SK-N-SH (cell line): ENCODE results near the gene FAM210B. TPM values are rescaled to one million over a fixed set of nuclear protein-coding genes. Genes with fewer than 3 reads are reported as not detected.

ENCODE experiments used
- CTCF ChIA-PET: fragments of 300-600, 350-600 bp; formaldehyde crosslinking; extraction: SDS; loops from one replicate; lab custom pipeline; 2021; lab: Yijun Ruan, JAX
- POLR2A ChIA-PET: fragments of 350-600 bp; sonication (Branson Sonifier 250); formaldehyde crosslinking; extraction: SDS; loops from one replicate; lab custom pipeline; 2020; ENCODE audit warnings: antibody characterized with exemption, inconsistent platforms; lab: Yijun Ruan, JAX
- DNase-seq: peaks from one replicate; pipeline ENCODE4 v3.0.0; 2012
- H2AFZ ChIP-seq: fragments of 200-600 bp; sonication (generic); 2 replicates; pipeline ENCODE4 v1.8.1; 2016; ENCODE audit warnings: antibody characterized with exemption, mild to moderate bottlenecking, low read depth
- H3F3A ChIP-seq: fragments of 200-600 bp; sonication (generic); replicated peaks from 2 replicates; pipeline ENCODE3; 2016; ENCODE audit warnings: antibody characterized with exemption, mild to moderate bottlenecking; ENCODE audit not compliant: insufficient read depth
- H3K27ac ChIP-seq, 2 experiments: fragments of 200-500 bp in 1 of 2; fragments of 200-600 bp in 1 of 2; sonication (Bioruptor generic) in 1 of 2; sonication (generic), shearing (Covaris generic) in 1 of 2; 2 replicates each; pipeline versions ENCODE4 v1.5.1 to v1.6.1; 2014 to 2016; ENCODE audit warnings: low read depth in 2 of 2, inconsistent platforms in 1 of 2, low read length in 1 of 2, mild to moderate bottlenecking in 1 of 2, mixed read lengths in 1 of 2
- H3K27me3 ChIP-seq: fragments of 200-600 bp; sonication (generic), shearing (Covaris generic); 2 replicates; pipeline ENCODE4 v1.6.1; 2016; ENCODE audit warnings: mixed run types; ENCODE audit not compliant: insufficient read depth
- H3K36me3 ChIP-seq, 2 experiments: fragments of 200-500 bp in 1 of 2; fragments of 200-600 bp in 1 of 2; sonication (Bioruptor generic) in 1 of 2; sonication (generic) in 1 of 2; replicated peaks in 1 of 2; 2 replicates each; pipeline versions ENCODE3 to v1.5.1; 2014 to 2016; ENCODE audit warnings: low read length in 1 of 2, mild to moderate bottlenecking in 1 of 2; ENCODE audit not compliant: insufficient read depth in 2 of 2, control insufficient read depth in 1 of 2
- H3K4me1 ChIP-seq, 2 experiments: fragments of 200-500 bp in 1 of 2; fragments of 200-600 bp in 1 of 2; sonication (Bioruptor generic) in 1 of 2; sonication (generic), shearing (Covaris generic) in 1 of 2; 2 replicates each; pipeline versions ENCODE4 v1.5.1 to v1.6.1; 2014 to 2016; ENCODE audit warnings: low read depth in 1 of 2, low read length in 1 of 2, mixed run types in 1 of 2; ENCODE audit not compliant: insufficient read depth in 2 of 2, control insufficient read depth in 1 of 2
- H3K4me2 ChIP-seq: fragments of 200-600 bp; sonication (generic), shearing (Covaris generic); 2 replicates; pipeline ENCODE4 v1.6.1; 2017; ENCODE audit warnings: mixed run types
- H3K4me3 ChIP-seq, 2 experiments: fragments of 200-500 bp in 1 of 2; fragments of 200-600 bp in 1 of 2; sonication (Bioruptor generic) in 1 of 2; sonication (generic), shearing (Covaris generic) in 1 of 2; 2 replicates each; pipeline versions ENCODE4 v1.5.1 to v1.8.1; 2014 to 2016; ENCODE audit warnings: low read depth in 2 of 2, inconsistent platforms in 1 of 2, low read length in 1 of 2, mild to moderate bottlenecking in 1 of 2, mixed read lengths in 1 of 2, moderate library complexity in 1 of 2
- H3K79me2 ChIP-seq: fragments of 200-600 bp; sonication (generic); 2 replicates; pipeline ENCODE4 v1.8.1; 2017; ENCODE audit warnings: mild to moderate bottlenecking; ENCODE audit not compliant: insufficient read depth
- H3K9ac ChIP-seq: fragments of 200-600 bp; sonication (generic); 2 replicates; pipeline ENCODE4 v1.6.1; 2017; ENCODE audit warnings: mixed run types
- H3K9me2 ChIP-seq: fragments of 200-600 bp; sonication (generic); 2 replicates; pipeline ENCODE4 v1.6.1; 2017; ENCODE audit warnings: mixed run types
- H3K9me3 ChIP-seq: fragments of 200-600 bp; sonication (generic); 2 replicates; pipeline ENCODE4 v1.6.1; 2017; ENCODE audit warnings: mixed run types, mild to moderate bottlenecking, moderate library complexity
- H4K20me1 ChIP-seq: fragments of 200-600 bp; sonication (generic); 2 replicates; pipeline ENCODE4 v1.6.1; 2017; ENCODE audit warnings: mild to moderate bottlenecking, mixed run types; ENCODE audit not compliant: insufficient read depth
- CHD2 ChIP-seq: fragments of 150-350 bp; IDR thresholded peaks from 2 replicates; pipeline ENCODE4 v1.6.1; 2018; ENCODE audit warnings: low read length; ENCODE audit not compliant: partially characterized antibody
- EP300 ChIP-seq, 2 experiments: IDR thresholded peaks; 2 replicates each; pipeline versions ENCODE4 v1.4.0 to v1.6.1; 2012; ENCODE audit warnings: borderline replicate concordance in 1 of 2, low read depth in 1 of 2, low read length in 1 of 2
- EZH2phosphoT487 ChIP-seq: fragments of 200-600 bp; sonication (generic); IDR thresholded peaks from 2 replicates; pipeline ENCODE4 v1.6.1; 2017; ENCODE audit warnings: low read depth, mixed run types, mild to moderate bottlenecking, antibody characterized with exemption, moderate library complexity, borderline replicate concordance
- FOSL2 ChIP-seq: IDR thresholded peaks from 2 replicates; pipeline ENCODE4 v1.4.0; 2012; ENCODE audit warnings: low read depth, mild to moderate bottlenecking, moderate library complexity, borderline replicate concordance
- FOXJ3 ChIP-seq: sonication (generic); formaldehyde crosslinking; IDR thresholded peaks from 2 replicates; pipeline ENCODE4 v1.5.1; 2020; ENCODE audit warnings: mild to moderate bottlenecking, missing genetic modification reagents
- GABPA ChIP-seq: IDR thresholded peaks from 2 replicates; pipeline ENCODE4 v1.4.0; 2012; ENCODE audit warnings: low read depth, mild to moderate bottlenecking
- GATA2 ChIP-seq: sonication (generic); formaldehyde crosslinking; IDR thresholded peaks from 2 replicates; pipeline ENCODE4 v1.5.0; 2020; ENCODE audit warnings: mild to moderate bottlenecking, missing genetic modification reagents
- JUND ChIP-seq: IDR thresholded peaks from 2 replicates; pipeline ENCODE4 v1.4.0; 2012
- MEF2A ChIP-seq: IDR thresholded peaks from 2 replicates; pipeline ENCODE4 v1.4.0; 2012; ENCODE audit warnings: low read depth, borderline replicate concordance
- MXI1 ChIP-seq: IDR thresholded peaks from 2 replicates; pipeline ENCODE4 v1.6.1; 2012; ENCODE audit warnings: mild to moderate bottlenecking, low read depth, low read length, improper control_type of control experiment
- NRF1 ChIP-seq: IDR thresholded peaks from 2 replicates; pipeline ENCODE4 v1.6.1; 2012; ENCODE audit warnings: low read depth, mild to moderate bottlenecking, low read length
- POLR2AphosphoS5 ChIP-seq: IDR thresholded peaks from 2 replicates; pipeline ENCODE4 v1.6.1; 2012; ENCODE audit warnings: low read depth, low read length
- RAD21 ChIP-seq: IDR thresholded peaks from 2 replicates; pipeline ENCODE4 v1.6.1; 2012; ENCODE audit warnings: mild to moderate bottlenecking, low read length
- SMC3 ChIP-seq: IDR thresholded peaks from 2 replicates; pipeline ENCODE4 v1.6.1; 2012; ENCODE audit warnings: low read depth, low read length, improper control_type of control experiment
- TAF1 ChIP-seq: IDR thresholded peaks from 2 replicates; pipeline ENCODE4 v1.6.1; 2012; ENCODE audit warnings: low read depth, mild to moderate bottlenecking, low read length, moderate library complexity, borderline replicate concordance
- TCF12 ChIP-seq: IDR thresholded peaks from 2 replicates; pipeline ENCODE4 v1.4.0; 2012
- WGBS: methylation state at CpG from one replicate; pipeline ENCODE4 v1.1.6; 2017; ENCODE audit warnings: low lambda C conversion rate; 5-methylcytosine and 5-hydroxymethylcytosine counted together
- polyA plus RNA-seq, 3 experiments: library from polyadenylated mRNA; depleted of rRNA; stranded (reverse); fragments of >200 nt; gene quantifications; 2 replicates each; pipeline ENCODE4 v1.2.3, GENCODE V29; 2012
- TF ChIP-seq, protein P1 (sequence below): fragments of 150-350 bp; IDR thresholded peaks from 2 replicates; pipeline ENCODE4 v1.6.1; 2016; ENCODE audit warnings: mild to moderate bottlenecking, low read depth, low read length
- TF ChIP-seq, protein P2 (sequence below): IDR thresholded peaks from 2 replicates; pipeline ENCODE4 v1.6.1; 2012; ENCODE audit warnings: mild to moderate bottlenecking, low read depth, low read length, moderate library complexity
- TF ChIP-seq, protein P3 (sequence below): IDR thresholded peaks from 2 replicates; pipeline ENCODE4 v1.4.0; 2012; ENCODE audit warnings: low read depth
- TF ChIP-seq, protein P4 (sequence below): IDR thresholded peaks from 2 replicates; pipeline ENCODE4 v1.4.0; 2012; ENCODE audit warnings: low read depth, borderline replicate concordance

Gene FAM210B
- polyA plus RNA-seq, 1 of the 3 experiments (the other 2 are of a cell fraction), result 34.6 TPM

GRCh38 chr20:56412473-56412790 lies 53.7 kb downstream of the FAM210B start:
- H4K20me1 ChIP-seq, result no peaks in the 10 kb centered on the region
- no peak overlapping the region for H3K27ac ChIP-seq
- no peaks in the 10 kb centered on the region for H3K27me3 ChIP-seq
- H3K9me3 ChIP-seq, result no peaks in the 10 kb centered on the region
- H3K9me2 ChIP-seq, result no peaks in the 10 kb centered on the region
- H3K4me1 ChIP-seq, result no peaks in the 10 kb centered on the region
- no peak for TF ChIP-seq MEF2A
- no peak for TF ChIP-seq EP300 (IDR thresholded peaks at IDR 0.05; ENCODE audit: borderline replicate concordance in 1 of 2, low read depth in 1 of 2, low read length in 1 of 2)
- TF ChIP-seq GATA2 (CRISPR knock-in tag), result no peak
- TF ChIP-seq, protein P1, sequence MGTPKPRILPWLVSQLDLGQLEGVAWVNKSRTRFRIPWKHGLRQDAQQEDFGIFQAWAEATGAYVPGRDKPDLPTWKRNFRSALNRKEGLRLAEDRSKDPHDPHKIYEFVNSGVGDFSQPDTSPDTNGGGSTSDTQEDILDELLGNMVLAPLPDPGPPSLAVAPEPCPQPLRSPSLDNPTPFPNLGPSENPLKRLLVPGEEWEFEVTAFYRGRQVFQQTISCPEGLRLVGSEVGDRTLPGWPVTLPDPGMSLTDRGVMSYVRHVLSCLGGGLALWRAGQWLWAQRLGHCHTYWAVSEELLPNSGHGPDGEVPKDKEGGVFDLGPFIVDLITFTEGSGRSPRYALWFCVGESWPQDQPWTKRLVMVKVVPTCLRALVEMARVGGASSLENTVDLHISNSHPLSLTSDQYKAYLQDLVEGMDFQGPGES, result no peak
- TF ChIP-seq, protein P2, sequence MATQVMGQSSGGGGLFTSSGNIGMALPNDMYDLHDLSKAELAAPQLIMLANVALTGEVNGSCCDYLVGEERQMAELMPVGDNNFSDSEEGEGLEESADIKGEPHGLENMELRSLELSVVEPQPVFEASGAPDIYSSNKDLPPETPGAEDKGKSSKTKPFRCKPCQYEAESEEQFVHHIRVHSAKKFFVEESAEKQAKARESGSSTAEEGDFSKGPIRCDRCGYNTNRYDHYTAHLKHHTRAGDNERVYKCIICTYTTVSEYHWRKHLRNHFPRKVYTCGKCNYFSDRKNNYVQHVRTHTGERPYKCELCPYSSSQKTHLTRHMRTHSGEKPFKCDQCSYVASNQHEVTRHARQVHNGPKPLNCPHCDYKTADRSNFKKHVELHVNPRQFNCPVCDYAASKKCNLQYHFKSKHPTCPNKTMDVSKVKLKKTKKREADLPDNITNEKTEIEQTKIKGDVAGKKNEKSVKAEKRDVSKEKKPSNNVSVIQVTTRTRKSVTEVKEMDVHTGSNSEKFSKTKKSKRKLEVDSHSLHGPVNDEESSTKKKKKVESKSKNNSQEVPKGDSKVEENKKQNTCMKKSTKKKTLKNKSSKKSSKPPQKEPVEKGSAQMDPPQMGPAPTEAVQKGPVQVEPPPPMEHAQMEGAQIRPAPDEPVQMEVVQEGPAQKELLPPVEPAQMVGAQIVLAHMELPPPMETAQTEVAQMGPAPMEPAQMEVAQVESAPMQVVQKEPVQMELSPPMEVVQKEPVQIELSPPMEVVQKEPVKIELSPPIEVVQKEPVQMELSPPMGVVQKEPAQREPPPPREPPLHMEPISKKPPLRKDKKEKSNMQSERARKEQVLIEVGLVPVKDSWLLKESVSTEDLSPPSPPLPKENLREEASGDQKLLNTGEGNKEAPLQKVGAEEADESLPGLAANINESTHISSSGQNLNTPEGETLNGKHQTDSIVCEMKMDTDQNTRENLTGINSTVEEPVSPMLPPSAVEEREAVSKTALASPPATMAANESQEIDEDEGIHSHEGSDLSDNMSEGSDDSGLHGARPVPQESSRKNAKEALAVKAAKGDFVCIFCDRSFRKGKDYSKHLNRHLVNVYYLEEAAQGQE, result no peak
- CTCF ChIA-PET, result interaction anchor here (0.6 to 1.1 kb wide), 2 partner anchors 11 to 213 kb away, joined by 3 read pairs; no protein-coding TSS in a partner anchor
- no peak overlapping the region for H3K4me3 ChIP-seq
- no peaks in the 10 kb centered on the region for H3F3A ChIP-seq
- WGBS, result 97% methylated on average over 7 of the region's 7 CpGs
- no peak overlapping the region for H2AFZ ChIP-seq
- H3K4me2 ChIP-seq, result no peak overlapping the region
- no peak overlapping the region for H3K9ac ChIP-seq
- DNase-seq, result no peak
- peaks cover 1 to 4% of the 10 kb centered on the region in 2 experiments for H3K36me3 ChIP-seq
- POLR2A ChIA-PET, result no interaction called here
- H3K79me2 ChIP-seq, result no peaks in the 10 kb centered on the region

GRCh38 chr20:56412949-56413348 lies 54.2 kb downstream of the FAM210B start:
- Histone ChIP-seq H3F3A (no peaks in the 10 kb centered on the region), H3K79me2 (no peaks in the 10 kb centered on the region), H3K9ac (no peak overlapping the region), H3K9me2 (no peaks in the 10 kb centered on the region), H2AFZ (no peak overlapping the region), H4K20me1 (no peaks in the 10 kb centered on the region), H3K4me1 (no peaks in the 10 kb centered on the region), H3K36me3 (no peaks in the 10 kb centered on the region), H3K27ac (no peak overlapping the region), H3K27me3 (no peaks in the 10 kb centered on the region), H3K4me3 (no peak overlapping the region), H3K9me3 (no peaks in the 10 kb centered on the region), H3K4me2 (no peak overlapping the region)
- 97% methylated on average over 3 of the region's 3 CpGs for WGBS
- no peak for DNase-seq
- ChIA-PET POLR2A (no interaction called here), CTCF (interaction anchor here (1.1 kb wide), 1 partner anchor 213 kb away, joined by 3 read pairs; no protein-coding TSS in a partner anchor)
- TF ChIP-seq, protein P2, result no peak
- TF ChIP-seq, protein P3, sequence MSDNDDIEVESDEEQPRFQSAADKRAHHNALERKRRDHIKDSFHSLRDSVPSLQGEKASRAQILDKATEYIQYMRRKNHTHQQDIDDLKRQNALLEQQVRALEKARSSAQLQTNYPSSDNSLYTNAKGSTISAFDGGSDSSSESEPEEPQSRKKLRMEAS, result no peak
- TF ChIP-seq POLR2AphosphoS5 (no peak), SMC3 (no peak), TAF1 (no peak), FOSL2 (no peak), MXI1 (no peak), JUND (no peak), GABPA (no peak), RAD21 (no peak), EZH2phosphoT487 (no peak), FOXJ3 (CRISPR knock-in tag) (no peak), NRF1 (no peak), TCF12 (no peak), CHD2 (no peak)
- TF ChIP-seq, protein P4, sequence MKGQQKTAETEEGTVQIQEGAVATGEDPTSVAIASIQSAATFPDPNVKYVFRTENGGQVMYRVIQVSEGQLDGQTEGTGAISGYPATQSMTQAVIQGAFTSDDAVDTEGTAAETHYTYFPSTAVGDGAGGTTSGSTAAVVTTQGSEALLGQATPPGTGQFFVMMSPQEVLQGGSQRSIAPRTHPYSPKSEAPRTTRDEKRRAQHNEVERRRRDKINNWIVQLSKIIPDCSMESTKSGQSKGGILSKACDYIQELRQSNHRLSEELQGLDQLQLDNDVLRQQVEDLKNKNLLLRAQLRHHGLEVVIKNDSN, result no peak
